SK-N-SH treated with all-trans-retinoic acid at 6 μM for 48 hours (cell line): ENCODE measurements around the gene SIX5.
A peak's percentile ranks its signal among the peaks of the same experiment; 100 is the strongest.

Source experiments
- ATAC-seq: fragments of 200-7000 bp; cut with Tn5 transposase; 3 replicates; pipeline ENCODE4 v1.9.1; 2020; ENCODE audit warnings: mild to moderate bottlenecking, moderate library complexity
- ARNTL ChIP-seq: fragments of 450-650 bp; formaldehyde crosslinking; IDR thresholded peaks from 2 replicates; pipeline ENCODE4 v1.5.0; 2020; ENCODE audit warnings: low read depth, mild to moderate bottlenecking, moderate library complexity, borderline replicate concordance
- BACH2 ChIP-seq: fragments of 250-450 bp; sonication (Bioruptor Pico); IDR thresholded peaks from 2 replicates; pipeline ENCODE4 v1.9.0; 2021; ENCODE audit warnings: mild to moderate bottlenecking, borderline replicate concordance
- CSDC2 ChIP-seq: fragments of 250-450 bp; sonication (Bioruptor Pico); IDR thresholded peaks from 2 replicates; pipeline ENCODE4 v1.5.0; 2020; ENCODE audit warnings: mild to moderate bottlenecking, moderate library complexity
- ESRRG ChIP-seq: fragments of 250-450 bp; sonication (Bioruptor Pico); IDR thresholded peaks from 2 replicates; pipeline ENCODE4 v1.6.1; 2021; ENCODE audit warnings: mild to moderate bottlenecking
- GLIS3 ChIP-seq: fragments of 250-450 bp; sonication (Bioruptor Pico); IDR thresholded peaks from 2 replicates; pipeline ENCODE4 v1.5.0; 2020; ENCODE audit warnings: mild to moderate bottlenecking, moderate library complexity
- ISL1 ChIP-seq: fragments of 250-450 bp; sonication (Bioruptor Pico); IDR thresholded peaks from 2 replicates; pipeline ENCODE4 v2.1.2; 2022; ENCODE audit warnings: mild to moderate bottlenecking, moderate library complexity
- OSR1 ChIP-seq: fragments of 250-450 bp; sonication (Bioruptor Pico); IDR thresholded peaks from 2 replicates; pipeline ENCODE4 v1.8.0; 2022; ENCODE audit warnings: moderate library complexity, mild to moderate bottlenecking, inconsistent platforms
- PPARA ChIP-seq: fragments of 250-450 bp; sonication (Bioruptor Pico); IDR thresholded peaks from 2 replicates; pipeline ENCODE4 v1.5.0; 2020; ENCODE audit warnings: mild to moderate bottlenecking, borderline replicate concordance
- RARB ChIP-seq: fragments of 250-450 bp; sonication (Bioruptor Pico); IDR thresholded peaks from 2 replicates; pipeline ENCODE4 v1.8.0; 2021; ENCODE audit warnings: mild to moderate bottlenecking, moderate library complexity
- TCF4 ChIP-seq: fragments of 250-450 bp; sonication (Bioruptor Pico); IDR thresholded peaks from 2 replicates; pipeline ENCODE4 v1.8.0; 2021; ENCODE audit warnings: mild to moderate bottlenecking, moderate library complexity, borderline replicate concordance
- TOX ChIP-seq: fragments of 250-450 bp; sonication (Bioruptor Pico); IDR thresholded peaks from 2 replicates; pipeline ENCODE4 v1.8.0; 2021; ENCODE audit warnings: mild to moderate bottlenecking, moderate library complexity, borderline replicate concordance
- ZC3H10 ChIP-seq: fragments of 250-450 bp; sonication (Bioruptor Pico); IDR thresholded peaks from 2 replicates; pipeline ENCODE4 v1.5.1; 2021; ENCODE audit warnings: mild to moderate bottlenecking, moderate library complexity
- ZFP3 ChIP-seq: fragments of 250-450 bp; sonication (Bioruptor Pico); IDR thresholded peaks from 2 replicates; pipeline ENCODE4 v1.5.0; 2020; ENCODE audit warnings: mild to moderate bottlenecking, moderate library complexity
- ZFP30 ChIP-seq: fragments of 450-650 bp; formaldehyde crosslinking; IDR thresholded peaks from 2 replicates; pipeline ENCODE4 v1.5.0; 2022; ENCODE audit warnings: mild to moderate bottlenecking, moderate library complexity
- ZNF565 ChIP-seq: fragments of 450-650 bp; formaldehyde crosslinking; conservative IDR thresholded peaks from 2 replicates; pipeline ENCODE4 v1.5.0; 2020; ENCODE audit warnings: low read depth, mild to moderate bottlenecking, moderate library complexity
- ZNF70 ChIP-seq: fragments of 450-650 bp; formaldehyde crosslinking; IDR thresholded peaks from 2 replicates; pipeline ENCODE4 v1.5.0; 2020; ENCODE audit warnings: mild to moderate bottlenecking, moderate library complexity
- ZNF8 ChIP-seq: fragments of 450-650 bp; formaldehyde crosslinking; IDR thresholded peaks from 2 replicates; pipeline ENCODE4 v1.5.0; 2020; ENCODE audit warnings: mild to moderate bottlenecking, moderate library complexity
- TF ChIP-seq, protein P1 (sequence below): fragments of 250-450 bp; sonication (Bioruptor Pico); IDR thresholded peaks from 2 replicates; pipeline ENCODE4 v1.5.1; 2021; ENCODE audit warnings: mild to moderate bottlenecking, moderate library complexity
- TF ChIP-seq, protein P2 (sequence below): fragments of 250-450 bp; sonication (Bioruptor Pico); IDR thresholded peaks from 2 replicates; pipeline ENCODE4 v1.8.0; 2020; ENCODE audit warnings: mild to moderate bottlenecking, moderate library complexity, borderline replicate concordance
- TF ChIP-seq, protein P3 (sequence below): fragments of 250-450 bp; sonication (Bioruptor Pico); IDR thresholded peaks from 2 replicates; pipeline ENCODE4 v1.8.0; 2021; ENCODE audit warnings: low read depth, mild to moderate bottlenecking, moderate library complexity, borderline replicate concordance

SIX5 gene

DNA sequence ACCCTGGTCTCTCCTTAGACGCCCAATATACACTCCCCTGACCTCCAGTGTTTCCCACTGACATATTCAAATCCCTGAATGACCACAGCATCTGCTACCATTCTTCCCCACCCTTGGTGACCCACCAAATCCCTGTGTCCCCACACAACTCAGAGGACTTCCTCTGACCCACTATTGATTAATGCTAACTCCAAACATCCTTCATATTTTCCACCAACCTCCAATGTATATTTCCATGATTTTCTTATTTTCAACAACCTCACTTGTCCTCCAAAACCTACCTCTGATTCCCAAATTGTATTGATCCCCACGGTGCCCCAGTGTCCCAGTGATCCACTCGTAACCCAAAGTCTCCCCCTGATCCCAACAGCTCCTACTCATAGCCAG lies 24.1 kb upstream of the SIX5 start:
- TF ChIP-seq ZNF70 (CRISPR knock-in tag), result no peak
- no peak for ATAC-seq

DNA sequence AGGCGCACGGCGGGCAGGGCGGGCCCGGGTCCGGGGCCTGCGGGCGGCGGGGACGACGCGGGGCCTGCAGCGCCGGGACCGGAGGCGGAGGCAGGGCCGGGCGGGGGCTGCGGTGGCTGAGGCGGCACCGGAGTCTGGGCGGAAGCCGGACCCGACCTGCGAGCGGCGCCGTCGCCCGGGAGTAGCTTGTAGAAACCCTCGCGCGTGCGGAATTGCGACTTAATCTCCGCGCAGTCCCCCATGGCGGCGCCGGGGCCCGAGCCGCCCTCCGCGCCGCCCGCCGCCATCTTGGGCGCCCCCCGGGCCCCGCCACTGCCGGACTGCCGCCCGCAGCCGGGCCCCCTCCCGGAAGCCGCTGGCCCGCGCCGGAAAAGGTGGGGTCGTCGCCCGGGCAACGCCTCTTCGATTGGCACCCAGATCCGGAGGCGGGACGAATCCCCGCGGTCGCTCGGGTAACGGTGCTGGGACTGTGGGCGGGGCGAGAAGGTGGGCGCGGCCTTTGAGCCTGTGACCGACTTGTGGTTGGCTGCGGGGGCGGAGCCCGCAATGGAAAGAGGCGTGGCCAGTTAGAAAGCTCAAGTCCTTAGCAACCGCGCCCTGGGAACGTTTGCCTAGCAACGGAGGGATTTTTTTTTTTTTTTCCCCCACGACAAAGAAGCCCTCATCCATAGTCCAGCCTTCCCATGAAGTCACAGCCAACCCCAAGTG lies 23.6 kb upstream of the SIX5 start, which contains the start of gene DMWD:
Gene DMWD (minus strand): TSS at position 376 of the 708 bp plus-strand sequence. CDS start 89 bp downstream, at position 287.
- ATAC-seq, result peak; percentile 96
- no peak for TF ChIP-seq TOX (CRISPR knock-in tag)
- no peak for TF ChIP-seq ARNTL
- no peak for TF ChIP-seq ZC3H10 (CRISPR knock-in tag)
- no peak for TF ChIP-seq ESRRG
- no peak for TF ChIP-seq GLIS3 (CRISPR knock-in tag)
- no peak for TF ChIP-seq PPARA (CRISPR knock-in tag)
- TF ChIP-seq ISL1, result no peak

DNA sequence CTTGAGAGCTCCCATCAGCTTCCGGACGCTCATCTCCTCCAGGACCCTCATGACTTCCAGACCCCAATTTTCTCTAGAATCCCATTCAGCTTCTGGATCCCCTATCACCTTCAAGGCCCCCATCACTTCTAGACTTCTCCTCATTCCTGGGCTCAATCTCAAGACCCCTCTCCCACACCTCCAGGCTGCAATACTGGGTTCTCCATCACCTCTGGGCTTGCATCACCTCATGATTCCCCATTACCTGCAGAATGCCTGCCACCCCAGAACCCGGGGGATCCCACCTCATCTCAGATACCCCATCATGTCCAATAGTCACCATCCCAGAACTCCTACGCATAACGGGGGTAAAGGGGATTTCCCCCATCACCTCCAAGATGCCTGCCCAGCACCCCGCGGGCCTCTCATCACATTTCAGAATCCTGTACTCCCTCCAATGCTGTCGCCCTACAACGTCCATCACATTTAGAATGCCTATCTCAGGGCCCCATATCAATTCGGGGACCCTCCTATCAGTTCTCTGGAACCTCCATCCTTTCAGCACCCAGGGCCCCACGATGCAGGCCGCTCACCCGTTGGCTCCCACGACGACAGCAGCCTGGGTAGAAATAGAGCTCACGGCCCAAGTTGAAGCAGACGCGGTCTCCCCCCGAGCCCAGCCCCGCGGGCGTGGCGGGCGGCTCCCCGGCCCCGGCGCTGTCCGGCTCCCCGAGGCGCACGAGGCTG lies 22.9 kb upstream of the SIX5 start:
- ATAC-seq, result no peak; the same call in 2 of the 3 replicates

DNA sequence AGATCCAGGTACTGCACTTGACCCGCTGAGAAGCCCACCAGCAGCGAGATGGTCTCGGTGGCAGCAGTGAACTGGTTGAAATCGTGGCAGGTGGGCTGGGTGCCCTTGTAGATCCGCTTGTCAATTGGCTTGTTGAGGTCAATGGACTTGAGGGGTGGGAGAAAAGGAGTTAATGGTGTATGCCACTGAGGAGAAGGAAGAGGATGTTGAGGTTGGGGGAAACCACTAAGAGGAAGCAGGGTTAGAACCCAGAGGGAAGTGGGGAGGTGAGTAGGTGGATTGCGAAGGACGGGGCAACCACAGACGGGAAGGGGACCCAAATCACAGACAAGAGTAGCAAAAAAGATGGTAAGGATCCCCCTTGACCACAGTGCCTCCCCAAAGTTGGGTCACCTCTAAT lies 21.9 kb upstream of the SIX5 start:
- no peak for ATAC-seq
- TF ChIP-seq, protein P1, sequence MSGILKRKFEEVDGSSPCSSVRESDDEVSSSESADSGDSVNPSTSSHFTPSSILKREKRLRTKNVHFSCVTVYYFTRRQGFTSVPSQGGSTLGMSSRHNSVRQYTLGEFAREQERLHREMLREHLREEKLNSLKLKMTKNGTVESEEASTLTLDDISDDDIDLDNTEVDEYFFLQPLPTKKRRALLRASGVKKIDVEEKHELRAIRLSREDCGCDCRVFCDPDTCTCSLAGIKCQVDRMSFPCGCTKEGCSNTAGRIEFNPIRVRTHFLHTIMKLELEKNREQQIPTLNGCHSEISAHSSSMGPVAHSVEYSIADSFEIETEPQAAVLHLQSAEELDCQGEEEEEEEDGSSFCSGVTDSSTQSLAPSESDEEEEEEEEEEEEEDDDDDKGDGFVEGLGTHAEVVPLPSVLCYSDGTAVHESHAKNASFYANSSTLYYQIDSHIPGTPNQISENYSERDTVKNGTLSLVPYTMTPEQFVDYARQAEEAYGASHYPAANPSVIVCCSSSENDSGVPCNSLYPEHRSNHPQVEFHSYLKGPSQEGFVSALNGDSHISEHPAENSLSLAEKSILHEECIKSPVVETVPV (CRISPR knock-in tag), result no peak
- TF ChIP-seq TCF4 (CRISPR knock-in tag) (no peak), ZC3H10 (CRISPR knock-in tag) (no peak), TOX (CRISPR knock-in tag) (no peak), ZFP3 (CRISPR knock-in tag) (no peak), BACH2 (CRISPR knock-in tag) (no peak), ZNF565 (CRISPR knock-in tag) (no peak), ZNF8 (CRISPR knock-in tag) (no peak), OSR1 (CRISPR knock-in tag) (no peak), PPARA (CRISPR knock-in tag) (no peak)
- TF ChIP-seq, all 23 proteins: peak for 0

More for the DNA sequence above, 22.9 kb upstream of the SIX5 start:
- TF ChIP-seq ZNF70 (CRISPR knock-in tag) (no peak), PPARA (CRISPR knock-in tag) (no peak), TCF4 (CRISPR knock-in tag) (no peak), ZNF8 (CRISPR knock-in tag) (no peak), ESRRG (no peak), ISL1 (no peak)
- TF ChIP-seq, protein P2, sequence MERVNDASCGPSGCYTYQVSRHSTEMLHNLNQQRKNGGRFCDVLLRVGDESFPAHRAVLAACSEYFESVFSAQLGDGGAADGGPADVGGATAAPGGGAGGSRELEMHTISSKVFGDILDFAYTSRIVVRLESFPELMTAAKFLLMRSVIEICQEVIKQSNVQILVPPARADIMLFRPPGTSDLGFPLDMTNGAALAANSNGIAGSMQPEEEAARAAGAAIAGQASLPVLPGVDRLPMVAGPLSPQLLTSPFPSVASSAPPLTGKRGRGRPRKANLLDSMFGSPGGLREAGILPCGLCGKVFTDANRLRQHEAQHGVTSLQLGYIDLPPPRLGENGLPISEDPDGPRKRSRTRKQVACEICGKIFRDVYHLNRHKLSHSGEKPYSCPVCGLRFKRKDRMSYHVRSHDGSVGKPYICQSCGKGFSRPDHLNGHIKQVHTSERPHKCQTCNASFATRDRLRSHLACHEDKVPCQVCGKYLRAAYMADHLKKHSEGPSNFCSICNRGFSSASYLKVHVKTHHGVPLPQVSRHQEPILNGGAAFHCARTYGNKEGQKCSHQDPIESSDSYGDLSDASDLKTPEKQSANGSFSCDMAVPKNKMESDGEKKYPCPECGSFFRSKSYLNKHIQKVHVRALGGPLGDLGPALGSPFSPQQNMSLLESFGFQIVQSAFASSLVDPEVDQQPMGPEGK, result no peak

DNA sequence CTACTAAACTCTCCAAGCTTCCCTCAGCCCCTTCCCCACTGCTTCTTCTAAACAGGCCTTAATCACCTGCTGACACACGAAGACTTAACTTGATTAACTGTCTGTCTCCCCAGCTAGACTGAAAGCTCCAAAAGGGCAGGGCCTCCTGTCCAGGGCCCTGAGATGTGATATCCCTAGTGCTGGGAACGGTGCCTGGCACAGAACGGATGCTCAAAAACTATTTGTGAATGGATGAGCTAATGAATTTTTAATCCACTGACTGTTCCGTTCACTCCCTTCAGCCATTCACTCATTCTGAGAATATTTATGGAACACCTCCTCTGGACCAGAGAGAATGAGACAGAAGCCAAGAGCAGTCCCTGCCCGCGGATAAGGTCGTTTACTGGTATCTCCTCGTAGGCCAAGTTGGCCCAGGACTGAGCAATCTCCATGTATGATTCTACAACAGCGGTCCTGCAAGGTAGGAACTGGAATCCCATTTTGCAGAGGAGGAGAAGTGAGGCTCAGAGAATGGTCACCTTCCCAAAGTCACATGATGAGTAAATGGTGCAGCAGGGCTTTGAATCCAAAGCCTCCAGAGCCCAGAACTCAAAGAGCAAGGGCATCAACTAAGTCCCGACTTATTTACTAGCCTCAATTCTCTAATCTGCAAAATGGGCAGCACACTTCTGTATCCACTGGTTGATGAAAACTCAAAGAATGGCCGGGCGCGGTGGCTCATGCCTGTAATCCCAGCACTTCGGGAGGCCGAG lies 20.2 kb upstream of the SIX5 start:
- no peak for ATAC-seq
- TF ChIP-seq CSDC2 (CRISPR knock-in tag) (no peak), ARNTL (no peak), ZFP30 (no peak), GLIS3 (CRISPR knock-in tag) (no peak), BACH2 (CRISPR knock-in tag) (no peak), ZFP3 (CRISPR knock-in tag) (no peak), ISL1 (no peak), ZNF565 (CRISPR knock-in tag) (no peak), ESRRG (no peak), RARB (no peak), PPARA (CRISPR knock-in tag) (no peak), TCF4 (CRISPR knock-in tag) (no peak), TOX (CRISPR knock-in tag) (no peak)
- TF ChIP-seq, protein P2, result no peak
- TF ChIP-seq, protein P3, sequence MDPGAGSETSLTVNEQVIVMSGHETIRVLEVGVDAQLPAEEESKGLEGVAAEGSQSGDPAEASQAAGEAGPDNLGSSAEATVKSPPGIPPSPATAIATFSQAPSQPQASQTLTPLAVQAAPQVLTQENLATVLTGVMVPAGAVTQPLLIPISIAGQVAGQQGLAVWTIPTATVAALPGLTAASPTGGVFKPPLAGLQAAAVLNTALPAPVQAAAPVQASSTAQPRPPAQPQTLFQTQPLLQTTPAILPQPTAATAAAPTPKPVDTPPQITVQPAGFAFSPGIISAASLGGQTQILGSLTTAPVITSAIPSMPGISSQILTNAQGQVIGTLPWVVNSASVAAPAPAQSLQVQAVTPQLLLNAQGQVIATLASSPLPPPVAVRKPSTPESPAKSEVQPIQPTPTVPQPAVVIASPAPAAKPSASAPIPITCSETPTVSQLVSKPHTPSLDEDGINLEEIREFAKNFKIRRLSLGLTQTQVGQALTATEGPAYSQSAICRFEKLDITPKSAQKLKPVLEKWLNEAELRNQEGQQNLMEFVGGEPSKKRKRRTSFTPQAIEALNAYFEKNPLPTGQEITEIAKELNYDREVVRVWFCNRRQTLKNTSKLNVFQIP (CRISPR knock-in tag), result no peak
- TF ChIP-seq, protein P1 (CRISPR knock-in tag), result no peak
